GM19467 (cell line): ENCODE measurements around the gene UTP14A.
"Not testable (repeated sequence)": the region's sequence is repeated elsewhere in the genome, so short reads cannot be mapped to it uniquely, and the experiment has no call there.

Experiments used
- ATAC-seq: cut with Tn5 transposase; IDR thresholded peaks from one replicate; pipeline ENCODE4 v1.9.1; 2021; ENCODE audit warnings: mild to moderate bottlenecking, moderate library complexity; ENCODE audit not compliant: unreplicated experiment

The UTP14A gene, protein sequence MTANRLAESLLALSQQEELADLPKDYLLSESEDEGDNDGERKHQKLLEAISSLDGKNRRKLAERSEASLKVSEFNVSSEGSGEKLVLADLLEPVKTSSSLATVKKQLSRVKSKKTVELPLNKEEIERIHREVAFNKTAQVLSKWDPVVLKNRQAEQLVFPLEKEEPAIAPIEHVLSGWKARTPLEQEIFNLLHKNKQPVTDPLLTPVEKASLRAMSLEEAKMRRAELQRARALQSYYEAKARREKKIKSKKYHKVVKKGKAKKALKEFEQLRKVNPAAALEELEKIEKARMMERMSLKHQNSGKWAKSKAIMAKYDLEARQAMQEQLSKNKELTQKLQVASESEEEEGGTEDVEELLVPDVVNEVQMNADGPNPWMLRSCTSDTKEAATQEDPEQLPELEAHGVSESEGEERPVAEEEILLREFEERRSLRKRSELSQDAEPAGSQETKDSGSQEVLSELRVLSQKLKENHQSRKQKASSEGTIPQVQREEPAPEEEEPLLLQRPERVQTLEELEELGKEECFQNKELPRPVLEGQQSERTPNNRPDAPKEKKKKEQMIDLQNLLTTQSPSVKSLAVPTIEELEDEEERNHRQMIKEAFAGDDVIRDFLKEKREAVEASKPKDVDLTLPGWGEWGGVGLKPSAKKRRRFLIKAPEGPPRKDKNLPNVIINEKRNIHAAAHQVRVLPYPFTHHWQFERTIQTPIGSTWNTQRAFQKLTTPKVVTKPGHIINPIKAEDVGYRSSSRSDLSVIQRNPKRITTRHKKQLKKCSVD

DNA sequence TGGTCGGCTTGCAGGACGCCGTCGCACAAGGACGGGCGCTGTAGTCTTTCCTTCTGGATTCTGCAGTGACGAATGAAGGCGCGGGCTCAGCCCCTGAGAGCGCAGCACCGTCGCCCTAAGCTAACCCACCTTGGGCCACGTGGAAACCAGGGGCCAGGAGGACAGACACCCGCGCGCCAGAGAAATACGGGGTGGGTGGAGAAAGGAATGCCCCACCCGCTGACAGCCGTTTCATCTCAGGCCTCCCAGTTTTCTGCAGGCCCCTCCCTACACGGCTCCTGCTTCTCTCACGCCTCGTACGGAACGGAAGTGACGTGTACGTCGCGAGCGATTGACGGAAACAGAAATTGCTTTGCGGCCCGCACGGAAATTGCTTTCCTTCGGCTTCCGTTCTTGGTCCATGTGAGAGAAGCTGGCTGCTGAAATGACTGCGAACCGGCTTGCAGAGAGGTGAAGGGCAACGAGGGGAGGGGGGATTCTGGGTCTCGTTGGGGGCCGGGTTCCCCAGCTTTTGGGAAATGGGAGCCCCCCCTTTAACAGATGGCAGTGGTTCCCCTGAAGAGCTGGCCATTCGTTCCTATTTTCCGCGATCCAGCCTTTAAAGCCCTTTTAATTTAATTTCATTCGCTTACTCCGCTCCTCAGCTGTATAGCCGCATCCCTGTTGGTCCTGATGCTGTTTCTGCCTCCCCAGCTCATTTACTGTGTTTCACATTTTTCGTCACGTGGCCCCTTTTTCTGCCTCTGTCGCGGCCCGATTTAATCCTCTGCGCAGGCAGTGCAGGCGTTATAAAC is at the start of gene UTP14A:
Gene UTP14A (plus strand): TSS at position 378 of the 794 bp plus-strand sequence. CDS start 47 bp downstream, at position 425.
- peak; percentile 88 for ATAC-seq

DNA sequence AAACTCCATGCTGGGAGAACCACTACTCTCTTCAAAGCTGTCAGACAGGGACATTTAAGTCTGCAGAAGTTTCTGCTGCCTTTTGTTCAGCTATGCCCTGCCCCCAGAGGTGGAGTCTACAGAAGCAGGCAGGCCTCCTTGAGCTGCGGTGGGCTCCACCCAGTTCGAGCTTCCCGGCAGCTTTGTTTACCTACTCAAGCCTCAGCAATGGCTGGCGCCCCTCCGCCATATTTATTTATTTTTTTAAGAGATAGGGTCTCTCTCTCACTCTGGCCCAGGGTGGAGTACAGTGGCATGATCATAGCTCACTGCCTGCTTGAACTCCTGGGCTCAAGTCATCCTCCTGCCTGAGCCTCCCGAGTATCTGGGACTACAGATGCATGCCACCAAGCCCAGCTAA is 46.8 kb upstream of the UTP14A start:
- ATAC-seq: not testable (repeated sequence)

GRCh38 chrX:129866321-129866720 is 39.6 kb upstream of the UTP14A start:
- not testable (repeated sequence) for ATAC-seq

GRCh38 chrX:129872524-129872923 is 33.4 kb upstream of the UTP14A start:
- no peak for ATAC-seq

DNA sequence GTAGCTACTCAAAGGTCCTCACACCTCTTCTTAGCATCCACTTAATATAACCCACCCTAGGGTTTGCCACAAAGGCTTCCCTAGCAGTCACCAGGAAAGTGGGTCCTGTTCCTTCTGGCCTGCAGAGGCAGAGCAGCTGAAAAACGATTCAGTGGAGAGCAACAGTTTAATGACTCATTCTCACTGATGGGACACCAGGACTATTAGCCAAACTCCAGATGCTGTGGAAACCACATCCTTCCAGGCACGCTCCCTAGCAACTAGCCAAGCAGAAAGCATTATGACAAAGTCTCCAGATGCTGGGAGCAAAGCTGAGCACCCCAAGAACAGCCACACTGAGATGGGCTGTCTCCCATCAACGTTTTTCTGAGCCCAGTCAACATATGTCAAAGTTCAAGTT is 30.3 kb upstream of the UTP14A start:
- no peak for ATAC-seq

DNA sequence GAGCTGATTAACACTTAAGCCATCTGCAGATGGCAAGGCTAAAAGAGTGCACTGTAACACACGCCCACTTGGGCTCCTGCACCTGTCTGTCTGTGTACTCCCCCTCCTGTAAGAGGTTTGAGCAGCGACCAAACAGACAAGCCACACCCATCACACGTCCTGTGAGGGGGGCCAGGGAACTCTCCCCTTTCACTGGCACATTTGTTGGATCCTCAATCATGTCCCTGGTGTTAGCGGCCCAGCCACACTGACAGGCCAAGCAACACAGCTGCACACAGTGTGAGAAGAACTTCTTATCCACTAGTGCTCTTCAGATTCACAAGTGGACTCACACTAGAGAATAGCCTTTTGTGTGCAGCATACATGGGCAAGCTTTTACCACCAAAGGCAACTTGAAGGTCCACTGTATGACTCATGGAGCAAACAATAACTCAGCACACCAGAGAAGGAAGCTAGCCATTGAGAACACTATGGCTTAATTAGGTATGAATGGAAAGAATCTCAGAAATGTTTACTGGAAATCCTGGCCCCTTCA is 29.1 kb upstream of the UTP14A start:
- ATAC-seq: no peak

DNA sequence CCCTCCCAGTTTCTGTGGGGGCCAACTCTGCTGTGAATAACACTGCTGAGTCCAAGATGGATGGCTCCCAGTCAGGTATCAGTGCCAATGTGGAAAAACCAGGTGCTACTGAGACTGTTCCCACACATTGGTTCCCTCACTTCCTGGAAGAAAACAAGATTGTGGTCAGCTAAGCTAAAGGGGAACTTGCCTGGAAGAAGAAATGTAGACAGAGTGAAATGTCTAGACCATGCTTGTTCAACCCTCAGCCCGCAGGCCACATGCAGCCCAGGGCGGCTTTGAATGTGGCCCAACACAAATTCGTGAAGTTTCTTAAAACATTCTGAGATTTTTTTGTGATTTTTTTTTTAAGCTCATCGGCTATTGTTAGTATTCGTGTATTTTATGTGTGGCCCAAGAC is 28.6 kb upstream of the UTP14A start:
- ATAC-seq: no peak

DNA sequence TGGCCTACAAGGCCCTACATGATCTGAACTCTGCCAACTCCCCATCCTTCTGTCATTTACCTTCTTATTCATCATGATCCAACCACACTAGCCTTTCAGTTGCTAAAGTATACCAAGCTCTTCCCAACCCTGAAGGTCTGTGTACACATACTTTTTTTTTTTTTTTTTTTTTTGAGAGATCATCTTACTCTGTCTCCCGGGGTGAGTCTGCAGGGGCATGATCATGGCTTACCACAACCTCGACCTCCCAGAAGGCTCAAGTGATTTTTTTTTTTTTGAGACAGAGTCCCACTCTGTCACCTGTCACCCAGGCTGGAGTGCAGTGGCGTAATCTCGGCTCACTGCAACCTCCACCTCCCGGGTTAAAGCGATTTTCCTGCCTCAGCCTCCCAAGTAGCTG is 5.9 kb upstream of the UTP14A start:
- ATAC-seq: no peak

GRCh38 chrX:129908636-129909035 is 2.7 kb downstream of the UTP14A start:
- no peak for ATAC-seq

DNA sequence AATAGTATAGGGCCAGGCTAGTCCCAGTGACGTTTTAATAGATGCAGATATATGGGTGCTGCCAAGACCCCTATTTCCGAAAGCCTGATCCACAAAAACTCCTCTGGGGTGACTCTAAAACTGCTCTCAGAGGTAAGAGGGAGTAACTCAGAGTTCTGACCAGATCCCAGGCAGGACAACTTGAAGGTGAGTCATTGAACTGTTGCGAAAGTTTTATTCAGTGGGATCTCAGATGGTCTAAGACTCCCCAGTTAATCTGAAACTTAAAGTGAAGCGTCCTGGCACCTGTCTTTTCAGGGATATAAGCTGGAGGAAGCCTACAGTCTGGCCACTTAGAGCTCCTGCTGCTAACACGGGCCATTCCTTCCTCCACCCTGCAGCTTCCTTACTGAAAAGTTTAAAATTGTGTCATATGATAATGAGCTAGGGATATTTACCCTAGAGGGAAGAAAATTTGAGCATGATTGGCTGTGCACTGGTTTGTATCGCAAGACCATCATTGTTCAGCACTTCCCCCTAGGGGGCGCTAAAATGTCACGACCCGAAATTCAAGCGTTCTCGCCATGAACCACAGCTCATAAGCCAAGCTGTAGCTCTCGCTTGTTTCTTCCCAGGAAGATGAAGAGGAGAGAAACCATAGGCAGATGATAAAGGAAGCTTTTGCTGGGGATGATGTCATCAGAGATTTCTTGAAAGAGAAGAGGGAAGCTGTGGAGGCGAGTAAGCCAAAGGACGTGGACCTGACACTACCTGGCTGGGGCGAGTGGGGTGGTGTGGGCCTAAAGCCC is 19.5 kb downstream of the UTP14A start:
- ATAC-seq: no peak

DNA sequence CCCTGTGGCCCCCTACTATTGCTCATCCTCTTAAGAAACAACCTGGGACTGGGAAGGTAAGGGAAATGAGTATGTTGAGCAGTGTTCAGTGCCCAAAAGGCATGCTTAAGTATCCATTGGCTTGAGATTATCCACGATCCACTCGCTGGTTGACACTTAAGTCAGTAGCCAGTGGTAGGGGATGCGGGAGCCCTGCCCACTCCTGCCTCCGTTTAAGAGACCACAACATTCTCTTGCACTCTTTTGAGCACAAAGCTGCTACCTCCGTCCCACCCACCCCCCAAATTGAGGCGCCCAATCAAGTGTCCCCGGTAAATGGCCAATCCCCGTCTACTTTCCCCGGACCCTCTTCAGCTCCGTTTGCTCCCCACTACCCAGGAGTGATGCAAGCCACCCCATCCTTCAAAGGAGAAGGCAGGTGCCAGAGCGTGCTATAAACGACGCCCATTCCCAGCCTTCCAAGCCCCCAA is 25.0 kb downstream of the UTP14A start:
- peak; percentile 1 for ATAC-seq

- peak; percentile 45 for ATAC-seq
Observed at GRCh38 chrX:129931411-129932015, 25.5 kb downstream of the UTP14A start.

- peak; percentile 43 for ATAC-seq
Observed at GRCh38 chrX:129932016-129932820, 26.3 kb downstream of the UTP14A start.

GRCh38 chrX:129932821-129933321 is 26.9 kb downstream of the UTP14A start:
- ATAC-seq: no peak

GRCh38 chrX:129933700-129934099 is 27.7 kb downstream of the UTP14A start:
- ATAC-seq: no peak

GRCh38 chrX:129934461-129934860 is 28.5 kb downstream of the UTP14A start:
- no peak for ATAC-seq

DNA sequence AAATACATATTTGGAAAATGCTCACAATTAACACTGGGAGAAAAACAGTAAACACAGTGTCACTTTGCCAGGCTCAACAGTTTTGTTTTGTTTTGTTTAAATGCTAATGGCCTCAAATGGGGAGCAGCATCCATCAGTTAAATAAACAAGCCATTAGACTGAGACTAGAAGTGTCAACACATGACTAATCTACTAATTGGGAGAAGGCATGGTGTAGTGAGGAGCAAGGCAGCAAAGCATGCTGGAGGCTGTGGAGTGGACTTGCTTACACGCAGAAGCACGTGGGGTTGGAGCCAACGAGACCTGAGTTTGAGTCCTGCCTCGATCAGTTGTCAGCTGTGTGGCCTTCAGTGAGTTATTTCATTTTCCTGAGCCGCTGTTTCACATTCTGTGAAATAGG is 29.0 kb downstream of the UTP14A start:
- ATAC-seq: no peak

DNA sequence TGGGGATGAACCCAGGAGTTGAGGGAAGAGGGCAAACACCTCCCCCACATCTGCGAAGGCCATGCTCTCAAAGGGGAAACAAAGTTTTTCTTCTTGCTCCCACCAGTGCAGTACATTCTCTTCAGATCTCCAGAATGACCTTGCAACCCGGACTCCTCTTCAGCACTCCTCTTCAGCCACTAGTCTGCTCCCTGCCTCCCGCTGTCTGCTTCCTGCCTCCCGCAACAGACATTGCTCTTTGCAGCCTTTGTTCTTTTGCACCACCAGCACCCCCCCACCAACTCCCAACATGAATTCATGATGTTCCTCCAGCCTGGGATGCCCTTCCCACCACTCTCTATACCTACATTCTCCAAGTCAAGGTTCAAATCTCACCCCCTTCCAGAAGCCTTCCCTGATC is 32.1 kb downstream of the UTP14A start:
- no peak for ATAC-seq

GRCh38 chrX:129939986-129940385 is 34.0 kb downstream of the UTP14A start:
- ATAC-seq: no peak
